Mammary epithelial cell (primary cell): ENCODE results near the gene SLC12A3.

ENCODE experiments used
- EZH2 ChIP-seq: IDR thresholded peaks from 2 replicates; pipeline ENCODE4 v1.6.1; 2012; ENCODE audit warnings: low read length, inconsistent platforms, borderline replicate concordance
- TF ChIP-seq, protein P1 (sequence below), 2 donors: IDR thresholded peaks in 1 of 2; conservative IDR thresholded peaks in 1 of 2; 2 replicates each; pipeline ENCODE4 v1.5.1; 2011 to 2012; ENCODE audit warnings: inconsistent platforms in 2 of 2, low read length in 2 of 2, mild to moderate bottlenecking in 2 of 2, control low read depth in 1 of 2, low read depth in 1 of 2; ENCODE audit not compliant: insufficient read depth in 1 of 2; ENCODE audit errors: extremely low read depth in 1 of 2

- TF ChIP-seq, protein P1, sequence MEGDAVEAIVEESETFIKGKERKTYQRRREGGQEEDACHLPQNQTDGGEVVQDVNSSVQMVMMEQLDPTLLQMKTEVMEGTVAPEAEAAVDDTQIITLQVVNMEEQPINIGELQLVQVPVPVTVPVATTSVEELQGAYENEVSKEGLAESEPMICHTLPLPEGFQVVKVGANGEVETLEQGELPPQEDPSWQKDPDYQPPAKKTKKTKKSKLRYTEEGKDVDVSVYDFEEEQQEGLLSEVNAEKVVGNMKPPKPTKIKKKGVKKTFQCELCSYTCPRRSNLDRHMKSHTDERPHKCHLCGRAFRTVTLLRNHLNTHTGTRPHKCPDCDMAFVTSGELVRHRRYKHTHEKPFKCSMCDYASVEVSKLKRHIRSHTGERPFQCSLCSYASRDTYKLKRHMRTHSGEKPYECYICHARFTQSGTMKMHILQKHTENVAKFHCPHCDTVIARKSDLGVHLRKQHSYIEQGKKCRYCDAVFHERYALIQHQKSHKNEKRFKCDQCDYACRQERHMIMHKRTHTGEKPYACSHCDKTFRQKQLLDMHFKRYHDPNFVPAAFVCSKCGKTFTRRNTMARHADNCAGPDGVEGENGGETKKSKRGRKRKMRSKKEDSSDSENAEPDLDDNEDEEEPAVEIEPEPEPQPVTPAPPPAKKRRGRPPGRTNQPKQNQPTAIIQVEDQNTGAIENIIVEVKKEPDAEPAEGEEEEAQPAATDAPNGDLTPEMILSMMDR (conservative IDR thresholded peaks at IDR 0.05 in 1 of 2, IDR thresholded peaks at IDR 0.05 in 1 of 2; ENCODE audit: extremely low read depth in 1 of 2, insufficient read depth in 1 of 2, low read depth in 1 of 2, low read length in 2 of 2): no peak
- TF ChIP-seq EZH2: no peak
Observed at GRCh38 chr16:56860226-56861020, 4.6 kb upstream of the SLC12A3 start.
